SH-SY5Y (cell line): Measurements from ENCODE around the gene GRPR.

Experiments
- GATA2 ChIP-seq: IDR thresholded peaks from 2 replicates; pipeline ENCODE4 v1.6.1; 2011; ENCODE audit warnings: mild to moderate bottlenecking, low read depth, low read length
- GATA3 ChIP-seq: IDR thresholded peaks from 2 replicates; pipeline ENCODE4 v1.6.1; 2011; ENCODE audit warnings: low read depth, mild to moderate bottlenecking, low read length, moderate library complexity

GRPR gene

DNA sequence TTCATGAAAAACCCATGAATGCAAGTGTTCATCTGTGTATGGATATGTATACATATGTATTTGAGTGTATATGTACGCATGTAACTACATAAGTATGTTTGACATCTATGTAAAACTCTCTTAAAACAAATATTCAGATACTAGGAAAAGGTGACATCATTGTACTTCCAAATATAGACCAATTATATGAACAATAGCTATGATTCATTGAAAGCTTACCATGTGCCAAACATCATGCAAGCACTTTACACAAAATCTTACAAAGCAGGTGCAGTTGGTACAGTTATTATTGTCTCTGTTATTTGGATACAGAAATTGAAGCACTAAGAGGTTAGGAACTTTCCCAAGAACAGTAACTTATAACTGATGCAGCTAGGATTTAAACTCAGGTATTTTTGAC lies 65.3 kb downstream of the GRPR start:
- TF ChIP-seq GATA3 (no peak), GATA2 (no peak)

- TF ChIP-seq GATA3 (no peak), GATA2 (no peak)
These were observed 68.2 kb downstream of the GRPR start for GRCh38 chrX:16191605-16192004.

DNA sequence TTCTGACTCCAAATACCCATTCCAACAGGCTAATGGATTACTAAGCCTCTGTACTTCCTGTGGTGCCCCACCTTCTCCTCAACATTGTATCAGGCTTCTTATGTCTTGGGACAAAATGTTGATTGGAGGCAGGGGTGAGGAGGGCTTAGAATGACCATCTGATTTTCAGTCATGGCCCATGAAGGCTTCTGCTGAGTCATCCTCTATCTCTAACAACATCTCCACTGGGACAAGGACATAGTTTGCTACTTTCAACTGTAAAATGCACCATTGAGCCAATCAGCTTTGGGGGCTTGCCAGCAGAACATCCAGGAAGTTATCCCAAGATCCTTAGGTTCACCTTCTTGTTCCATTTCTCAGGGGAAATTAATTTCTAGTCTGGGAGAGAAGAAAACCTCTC lies 73.5 kb downstream of the GRPR start:
- TF ChIP-seq GATA2 = no peak
- no peak for TF ChIP-seq GATA3

DNA sequence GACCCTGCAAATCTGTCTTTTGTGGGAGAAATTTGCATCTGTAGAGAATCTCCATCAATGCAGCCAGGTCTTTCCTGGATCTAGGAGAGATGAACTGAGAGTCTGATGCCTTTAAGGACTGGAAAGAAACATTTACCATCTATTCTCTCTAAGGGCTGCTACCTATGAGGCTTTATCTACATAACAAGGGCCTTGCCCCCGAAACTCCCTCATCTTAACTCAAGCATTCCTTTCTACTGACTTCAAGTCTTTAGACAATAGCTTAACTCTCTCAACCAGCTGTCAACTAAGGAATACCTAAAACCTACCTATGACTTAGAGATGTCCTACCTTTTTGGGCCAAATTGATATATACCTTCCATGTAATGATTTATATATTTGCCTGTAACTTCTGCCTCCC lies 76.0 kb downstream of the GRPR start:
- TF ChIP-seq GATA3 = no peak
- TF ChIP-seq GATA2 = no peak

- TF ChIP-seq GATA2 (no peak), GATA3 (no peak)
These were observed 79.6 kb downstream of the GRPR start for GRCh38 chrX:16202943-16203342.
